Non-pigmented ciliary epithelial cell (primary cell): ENCODE results near the gene FJX1.

Source experiments
- DNase-seq: peaks from one replicate; pipeline ENCODE4 v3.0.0-alpha.2; 2010; ENCODE audit warnings: low read depth

Gene FJX1

GRCh38 chr11:35608502-35608901, 9.8 kb upstream of the FJX1 start:
- no peak for DNase-seq

DNA sequence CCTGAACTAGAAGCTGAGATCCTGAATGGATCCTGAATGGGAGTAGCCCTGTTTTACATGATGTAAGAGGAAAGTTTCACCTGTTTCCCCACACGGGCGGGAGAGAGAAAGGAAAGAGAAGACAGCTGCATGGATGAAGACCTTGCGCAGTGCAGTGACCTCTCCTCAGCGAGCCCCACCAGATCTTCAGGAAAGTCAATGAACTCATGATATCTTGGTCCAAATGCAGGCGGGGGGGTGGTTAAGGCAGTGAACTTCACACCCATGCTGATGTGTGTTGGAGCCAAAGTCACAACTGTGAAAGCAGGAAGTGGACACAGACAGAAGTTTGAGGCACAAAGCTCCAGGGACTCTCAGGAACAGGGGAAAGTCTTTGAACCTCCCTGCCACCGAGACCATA, 8.6 kb upstream of the FJX1 start:
- no peak for DNase-seq

GRCh38 chr11:35610631-35611030, 7.6 kb upstream of the FJX1 start:
- no peak for DNase-seq

DNA sequence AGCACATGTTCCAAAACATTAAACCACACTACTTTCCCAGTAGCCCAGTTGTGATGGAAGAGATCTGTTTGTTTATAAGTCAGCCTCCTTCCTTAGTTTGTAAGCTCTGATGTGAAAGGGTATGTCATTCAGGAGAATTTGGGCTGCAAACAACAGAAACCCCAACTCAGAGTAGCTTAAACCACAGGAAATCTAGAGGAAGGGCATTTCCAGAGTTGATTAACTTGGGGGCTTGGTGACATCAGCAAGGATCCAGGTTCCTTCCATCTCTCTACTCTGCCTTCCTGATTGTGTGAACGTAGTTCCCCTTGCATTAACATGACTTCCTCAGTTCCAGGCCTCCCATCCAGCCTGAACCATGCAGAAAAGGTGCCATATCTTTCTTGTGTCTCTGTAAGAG, 6.5 kb upstream of the FJX1 start:
- no peak for DNase-seq

GRCh38 chr11:35614939-35615569, 3.2 kb upstream of the FJX1 start:
- no peak for DNase-seq

- no peak for DNase-seq
Observed at GRCh38 chr11:35615921-35616900, 2.0 kb upstream of the FJX1 start.

GRCh38 chr11:35617316-35617686, 959 bp upstream of the FJX1 start:
- no peak for DNase-seq

DNA sequence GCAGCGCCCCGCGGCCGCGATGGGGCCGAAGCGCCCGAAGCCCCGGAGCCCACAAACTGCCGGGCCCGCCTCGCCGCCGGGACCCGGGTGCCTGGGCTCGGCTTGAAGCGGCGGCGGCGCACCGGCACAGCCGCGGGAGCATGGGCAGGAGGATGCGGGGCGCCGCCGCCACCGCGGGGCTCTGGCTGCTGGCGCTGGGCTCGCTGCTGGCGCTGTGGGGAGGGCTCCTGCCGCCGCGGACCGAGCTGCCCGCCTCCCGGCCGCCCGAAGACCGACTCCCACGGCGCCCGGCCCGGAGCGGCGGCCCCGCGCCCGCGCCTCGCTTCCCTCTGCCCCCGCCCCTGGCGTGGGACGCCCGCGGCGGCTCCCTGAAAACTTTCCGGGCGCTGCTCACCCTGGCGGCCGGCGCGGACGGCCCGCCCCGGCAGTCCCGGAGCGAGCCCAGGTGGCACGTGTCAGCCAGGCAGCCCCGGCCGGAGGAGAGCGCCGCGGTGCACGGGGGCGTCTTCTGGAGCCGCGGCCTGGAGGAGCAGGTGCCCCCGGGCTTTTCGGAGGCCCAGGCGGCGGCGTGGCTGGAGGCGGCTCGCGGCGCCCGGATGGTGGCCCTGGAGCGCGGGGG, 346 bp downstream of the FJX1 start:
- no peak for DNase-seq

GRCh38 chr11:35619116-35619854, 1.0 kb downstream of the FJX1 start:
- DNase-seq, result no peak

- no peak for DNase-seq
Observed at GRCh38 chr11:35619855-35620640, 1.8 kb downstream of the FJX1 start.

DNA sequence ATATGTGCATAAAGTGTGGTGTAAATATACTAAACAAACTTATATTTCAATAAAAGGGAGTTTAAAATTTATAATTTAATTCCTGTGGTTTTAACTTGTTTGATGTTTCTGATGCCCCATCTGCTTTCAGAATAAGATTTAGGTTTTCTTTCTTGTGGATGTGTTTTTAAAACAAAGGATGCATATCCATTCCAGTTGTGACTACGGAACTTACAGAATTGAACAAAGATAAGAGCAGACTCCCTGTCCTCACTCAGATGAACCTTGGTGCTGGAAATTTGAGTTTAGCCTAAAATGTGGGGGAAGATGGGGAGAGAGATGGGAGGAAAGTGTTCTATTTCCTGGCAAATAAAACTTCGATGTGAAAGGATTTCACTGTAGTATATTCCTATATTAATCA, 2.5 kb downstream of the FJX1 start:
- no peak for DNase-seq

- no peak for DNase-seq
Observed at GRCh38 chr11:35621620-35622019, 3.4 kb downstream of the FJX1 start.

DNA sequence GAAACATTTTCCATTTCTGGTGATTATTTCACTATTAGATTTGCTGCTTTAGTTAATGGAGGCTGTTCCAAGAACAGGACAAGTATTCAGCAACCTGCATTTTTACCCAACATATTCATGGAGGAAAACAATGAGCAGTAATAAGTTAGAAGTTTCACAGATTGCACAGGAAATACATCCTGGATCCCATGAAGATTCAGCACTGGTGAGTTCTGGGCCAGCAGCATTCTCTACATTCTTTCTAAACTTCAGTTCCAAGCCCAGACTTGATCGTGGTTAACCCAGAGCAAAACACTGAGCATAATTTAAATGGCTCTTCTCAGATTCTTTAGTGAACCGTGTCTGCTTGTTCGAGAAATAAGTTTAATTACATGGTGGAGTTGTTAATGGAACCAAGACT, 3.8 kb downstream of the FJX1 start:
- peak; percentile 70 for DNase-seq

GRCh38 chr11:35623621-35624168, 5.4 kb downstream of the FJX1 start:
- DNase-seq, result peak; percentile 83

DNA sequence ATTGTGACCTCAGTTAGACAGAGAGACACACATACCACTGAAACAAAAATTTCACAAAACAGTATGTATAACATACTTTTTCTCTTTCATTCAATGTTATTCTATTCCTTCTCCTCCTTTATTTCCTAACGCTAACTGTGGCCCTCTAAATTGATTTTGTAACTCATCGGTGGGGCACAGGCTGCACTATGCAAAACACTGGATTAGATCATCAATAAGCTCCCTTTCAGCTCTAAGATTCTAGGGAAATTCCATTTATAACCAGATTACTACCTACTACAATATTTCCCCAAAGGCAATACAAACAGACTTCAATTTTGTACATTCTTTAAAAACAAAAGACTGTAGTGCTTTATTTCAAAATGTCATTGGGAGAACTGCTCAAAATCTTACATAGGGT, 6.1 kb downstream of the FJX1 start:
- no peak for DNase-seq

DNA sequence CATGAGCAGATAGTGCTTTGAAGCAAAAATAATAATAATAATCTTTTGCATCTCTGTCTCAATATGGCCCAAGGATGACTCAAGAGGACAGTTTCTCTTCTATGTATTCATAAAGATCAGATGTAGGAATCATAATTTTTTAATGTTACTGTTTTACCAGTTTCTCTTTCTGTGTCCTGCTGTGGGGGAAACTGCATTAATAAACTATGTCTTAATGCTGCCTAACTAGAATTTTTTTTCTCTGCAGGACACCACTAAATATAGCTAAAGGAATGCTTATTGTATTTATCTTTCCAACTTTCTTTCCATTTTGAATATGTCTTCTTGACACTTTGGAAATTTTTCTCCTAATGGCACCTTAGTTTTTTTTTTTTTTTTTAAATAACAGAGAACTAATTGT, 6.5 kb downstream of the FJX1 start:
- DNase-seq, result no peak

DNA sequence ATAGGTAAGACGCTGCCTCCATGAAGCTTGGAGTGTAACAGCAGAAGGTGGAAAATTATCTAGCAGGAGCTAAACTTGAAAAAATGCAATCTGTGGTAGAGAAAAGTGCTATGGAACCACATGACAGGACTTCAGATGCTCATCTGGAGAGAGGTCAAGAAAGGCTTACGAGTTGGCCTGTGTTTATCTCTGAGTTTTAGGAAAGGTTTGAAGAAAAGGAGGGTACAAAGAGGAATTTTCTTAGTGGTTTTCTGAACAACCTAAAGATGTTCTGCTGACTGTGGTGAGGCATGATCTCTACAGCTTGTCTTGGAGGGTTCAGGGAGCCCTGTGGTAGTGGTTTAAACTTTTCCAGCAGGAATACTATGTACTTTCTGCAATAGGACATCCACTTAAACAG, 8.2 kb downstream of the FJX1 start:
- no peak for DNase-seq

DNA sequence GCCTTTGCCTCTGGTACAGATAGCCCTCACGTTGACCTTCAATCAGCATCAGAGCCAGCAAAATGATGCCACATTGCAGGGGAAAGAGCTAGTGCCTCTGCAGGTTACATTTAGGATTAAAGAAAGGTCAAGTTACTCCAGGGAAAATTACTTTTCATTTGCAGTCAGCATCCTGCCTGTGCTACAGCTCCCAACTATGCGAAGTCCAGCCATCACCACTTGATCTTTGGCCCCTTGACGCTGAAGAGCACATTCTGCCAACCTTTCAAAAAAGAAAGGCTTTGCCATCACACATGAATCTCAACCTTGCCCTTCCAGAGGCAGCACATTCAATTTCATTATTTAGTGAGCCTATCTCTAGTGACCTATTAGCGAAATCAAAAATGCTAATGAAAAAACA, 11.3 kb downstream of the FJX1 start:
- no peak for DNase-seq

DNA sequence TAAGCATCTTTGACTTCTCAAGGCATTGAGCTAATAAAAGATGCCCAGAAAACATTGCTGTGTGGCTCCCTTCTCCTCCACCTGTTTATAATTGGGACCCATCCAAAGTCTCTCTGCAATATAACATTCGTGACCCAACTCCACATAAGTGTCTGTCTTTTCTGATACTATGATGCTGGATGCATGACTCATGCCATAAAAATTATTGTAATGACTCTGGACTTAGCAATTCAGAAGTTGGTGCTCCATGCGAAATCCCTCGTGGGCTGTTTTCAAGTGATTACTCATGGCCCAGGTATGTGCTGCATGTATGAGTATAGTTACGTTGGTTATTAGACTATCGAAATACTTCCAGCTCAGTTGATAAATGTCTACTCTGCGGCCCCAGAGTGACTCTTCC, 11.7 kb downstream of the FJX1 start:
- DNase-seq, result peak; percentile 99

DNA sequence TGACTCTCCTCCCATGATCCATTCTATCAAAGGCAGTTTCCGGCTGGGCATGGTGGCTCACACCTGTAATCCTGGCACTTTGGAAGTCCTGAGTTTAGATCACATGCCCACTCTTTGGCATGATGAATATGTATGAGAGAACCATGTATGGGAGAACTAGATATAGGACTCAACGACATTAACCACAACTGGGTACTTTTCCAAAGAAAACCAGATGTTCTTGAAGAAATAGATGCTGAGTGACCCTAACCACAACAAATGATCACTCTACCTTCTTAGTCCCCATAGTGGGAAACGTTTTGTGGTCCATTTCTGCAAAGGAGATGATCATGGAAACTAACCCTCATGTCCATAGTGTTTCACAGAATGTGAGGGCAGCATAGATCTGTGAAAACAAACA, 13.6 kb downstream of the FJX1 start:
- no peak for DNase-seq

DNA sequence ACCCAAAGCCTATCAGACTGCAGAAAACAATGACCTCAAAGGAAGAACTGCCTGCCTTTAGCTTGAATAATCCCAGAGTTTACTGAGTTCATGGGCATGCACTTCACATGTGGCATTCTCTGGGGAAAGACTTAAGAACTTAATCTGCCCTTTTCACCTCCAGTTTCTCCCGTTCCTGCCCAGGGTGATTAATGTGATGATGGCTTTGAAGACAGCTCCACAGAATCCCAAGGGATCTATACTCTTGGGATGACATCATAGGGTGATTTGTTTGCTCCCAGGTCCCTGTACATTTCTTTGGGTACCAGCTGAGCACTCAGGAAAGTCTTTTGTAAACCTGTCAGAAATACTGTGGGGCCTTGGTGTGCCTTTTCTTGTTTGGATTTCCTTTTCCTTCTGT, 14.0 kb downstream of the FJX1 start:
- DNase-seq, result no peak
